HG03108 (cell line): ENCODE measurements around the gene LIPC.
"Not testable (repeated sequence)": the region's sequence is repeated elsewhere in the genome, so short reads cannot be mapped to it uniquely, and the experiment has no call there.

ENCODE experiments used
- ATAC-seq: cut with Tn5 transposase; IDR thresholded peaks from one replicate; pipeline ENCODE4 v1.9.1; 2021; ENCODE audit warnings: moderate library complexity; ENCODE audit not compliant: unreplicated experiment

The LIPC gene

DNA sequence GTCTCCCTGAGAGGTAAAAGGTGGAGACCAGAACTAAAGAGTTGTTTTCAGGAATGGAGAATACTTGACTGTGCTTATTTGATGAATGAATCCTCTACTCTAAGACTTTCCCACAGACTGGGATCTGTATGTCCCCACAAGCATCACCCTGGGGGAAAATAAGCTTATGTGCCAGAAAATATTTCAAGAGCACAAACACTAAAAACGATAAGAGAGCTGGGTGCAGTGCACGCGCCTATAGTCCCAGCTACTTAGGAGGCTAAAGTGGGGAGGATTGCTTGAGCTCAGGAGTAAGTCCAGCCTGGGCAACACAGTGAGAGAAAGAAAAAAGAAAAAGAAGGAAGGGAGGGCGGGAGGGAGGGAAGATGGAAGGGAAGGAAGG, 167.0 kb downstream of the LIPC start:
- no peak for ATAC-seq

DNA sequence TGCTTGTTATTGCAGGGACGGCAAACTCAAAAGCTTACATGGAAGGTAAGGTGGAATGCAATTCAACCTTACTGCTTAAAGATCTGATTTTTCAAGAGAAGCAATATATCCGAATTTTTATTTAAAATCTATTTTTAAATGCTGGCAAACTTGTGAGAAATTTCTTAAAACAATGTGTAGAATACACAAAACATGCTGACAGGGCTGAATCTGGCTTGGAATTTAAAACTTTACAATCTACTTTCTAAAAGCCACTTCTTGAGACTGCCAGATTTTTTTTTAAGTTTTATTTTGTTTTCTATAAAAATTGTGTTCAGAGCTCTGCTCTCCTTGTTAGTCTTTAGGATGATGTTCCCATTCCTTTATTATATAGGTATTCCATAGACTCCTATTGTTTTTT, 171.0 kb downstream of the LIPC start:
- no peak for ATAC-seq

DNA sequence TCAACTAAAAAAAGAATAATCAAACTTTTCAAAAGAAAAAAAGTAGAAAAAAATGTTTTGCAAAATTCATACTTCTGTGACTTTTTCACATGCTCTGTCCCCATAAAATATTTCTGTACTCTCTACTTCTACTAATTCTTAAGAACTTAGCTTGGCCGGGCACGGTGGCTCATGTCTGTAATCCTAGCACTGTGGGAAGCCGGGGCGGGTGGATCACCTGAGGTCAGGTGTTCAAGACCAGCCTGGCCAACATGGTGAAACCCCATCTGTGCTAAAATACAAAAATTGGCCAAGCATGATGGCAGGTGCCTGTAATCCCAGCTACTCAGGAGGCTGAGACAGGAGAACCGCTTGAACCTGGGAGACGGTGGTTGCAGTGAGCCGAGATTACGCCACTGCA, 172.1 kb downstream of the LIPC start:
- not testable (repeated sequence) for ATAC-seq

DNA sequence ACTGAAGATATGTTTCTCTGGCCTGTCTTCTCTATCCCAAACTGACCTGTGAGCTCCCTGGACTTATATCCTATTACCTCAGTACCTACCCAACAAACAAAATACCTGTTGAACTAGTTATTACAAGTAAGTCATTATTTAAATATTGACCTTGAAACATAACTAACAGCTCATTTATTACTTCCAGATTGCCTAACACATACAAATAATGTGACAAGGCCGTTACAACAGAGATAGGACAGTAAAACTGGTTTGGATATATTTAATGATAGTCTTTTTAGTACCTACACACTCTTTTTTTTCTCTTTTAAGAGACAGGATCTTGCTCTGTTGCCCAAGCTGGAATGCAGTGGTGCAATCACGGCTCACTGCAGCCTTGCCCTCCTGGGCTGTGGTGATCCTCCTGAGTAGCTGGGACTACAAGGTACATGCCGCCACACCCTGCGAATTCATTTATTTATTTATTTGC, 172.7 kb downstream of the LIPC start:
- ATAC-seq: no peak

DNA sequence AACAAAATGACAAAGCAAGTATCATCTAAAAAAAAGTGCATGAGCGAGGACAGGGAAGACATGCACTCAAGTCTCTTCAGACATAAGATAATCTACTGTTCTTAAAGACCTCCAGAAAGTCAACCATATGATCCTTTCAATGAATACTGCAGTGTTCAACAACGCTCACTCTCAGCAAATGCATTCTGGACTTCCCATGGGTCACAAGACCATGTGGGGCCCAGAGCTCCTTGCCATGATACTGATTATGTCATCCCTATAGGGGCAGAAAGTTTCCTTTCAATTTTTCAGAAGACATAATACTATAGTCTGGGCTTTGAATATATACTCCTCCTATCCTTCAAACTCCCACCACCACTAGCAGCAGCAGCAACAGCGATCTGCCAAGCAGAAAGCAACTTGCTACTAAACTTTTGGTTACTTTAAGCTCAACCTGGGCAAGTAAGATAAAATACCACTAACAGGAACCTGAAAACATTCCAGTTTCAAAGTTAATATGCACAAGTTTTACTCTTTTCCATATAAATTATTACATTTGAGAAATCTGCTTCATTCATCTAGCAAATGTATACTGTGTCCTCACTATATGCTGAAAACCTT, 174.2 kb downstream of the LIPC start:
- ATAC-seq: no peak

DNA sequence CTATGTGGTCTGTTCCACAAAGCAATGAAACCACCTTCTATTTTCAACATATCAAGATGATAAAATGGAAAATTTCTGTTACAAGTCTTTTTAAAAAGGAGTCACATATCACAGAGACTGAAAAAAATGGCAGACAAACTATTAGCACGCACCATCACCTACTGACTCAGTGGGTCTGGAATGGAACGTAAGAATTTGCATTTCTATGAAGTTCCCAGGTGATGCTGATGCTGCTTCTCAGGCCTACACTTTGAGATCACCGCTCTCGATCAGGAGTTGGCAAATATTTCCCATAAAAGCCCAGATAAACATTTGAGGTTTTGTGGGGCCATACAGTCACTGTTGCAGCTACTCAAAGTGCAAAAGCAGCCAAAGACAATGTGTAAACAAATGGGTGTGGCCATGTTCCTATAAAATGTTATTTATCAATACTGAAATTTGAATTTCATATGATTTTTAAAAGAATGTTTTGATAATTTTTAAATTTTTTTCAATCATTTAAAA, 174.8 kb downstream of the LIPC start:
- ATAC-seq: no peak

DNA sequence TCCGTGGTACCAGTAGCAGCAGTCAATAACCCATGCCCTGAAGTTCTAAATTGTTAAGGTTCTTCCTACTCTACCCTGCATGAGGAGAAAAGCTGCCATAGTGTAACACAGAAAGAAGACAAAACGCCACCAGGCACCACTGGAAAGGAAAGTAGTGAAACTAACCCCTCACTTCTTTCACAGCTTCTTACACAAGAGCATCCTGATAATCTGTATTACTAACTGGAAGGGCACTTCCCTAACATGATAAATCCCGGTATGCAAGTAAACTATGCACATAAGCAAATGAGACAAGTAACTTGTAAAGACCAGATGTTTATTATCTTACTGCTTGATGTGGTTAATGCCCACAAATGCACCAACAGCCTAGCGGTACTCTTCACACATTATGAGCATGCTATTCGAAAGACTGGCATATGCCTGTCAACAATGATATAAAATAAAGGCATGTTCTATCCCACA, 176.4 kb downstream of the LIPC start:
- ATAC-seq: no peak

DNA sequence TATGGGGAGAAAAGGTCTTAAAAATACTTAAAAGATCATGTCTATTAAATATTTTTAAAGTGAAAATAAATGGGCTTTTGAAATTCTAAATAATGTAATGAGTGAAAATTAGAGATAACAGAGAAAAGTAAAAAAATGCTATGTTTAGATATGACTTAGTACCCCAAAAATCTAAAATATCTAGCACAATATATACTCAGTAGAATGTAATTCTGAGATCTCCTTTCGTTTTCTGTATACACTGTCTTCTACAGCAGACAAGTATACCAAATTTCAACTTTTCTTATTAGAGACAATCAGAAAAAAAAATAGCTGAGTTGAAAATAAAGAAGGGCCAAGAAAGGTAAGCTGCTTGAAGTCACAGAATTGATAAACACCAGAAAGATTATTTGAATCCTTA, 176.9 kb downstream of the LIPC start:
- no peak for ATAC-seq

DNA sequence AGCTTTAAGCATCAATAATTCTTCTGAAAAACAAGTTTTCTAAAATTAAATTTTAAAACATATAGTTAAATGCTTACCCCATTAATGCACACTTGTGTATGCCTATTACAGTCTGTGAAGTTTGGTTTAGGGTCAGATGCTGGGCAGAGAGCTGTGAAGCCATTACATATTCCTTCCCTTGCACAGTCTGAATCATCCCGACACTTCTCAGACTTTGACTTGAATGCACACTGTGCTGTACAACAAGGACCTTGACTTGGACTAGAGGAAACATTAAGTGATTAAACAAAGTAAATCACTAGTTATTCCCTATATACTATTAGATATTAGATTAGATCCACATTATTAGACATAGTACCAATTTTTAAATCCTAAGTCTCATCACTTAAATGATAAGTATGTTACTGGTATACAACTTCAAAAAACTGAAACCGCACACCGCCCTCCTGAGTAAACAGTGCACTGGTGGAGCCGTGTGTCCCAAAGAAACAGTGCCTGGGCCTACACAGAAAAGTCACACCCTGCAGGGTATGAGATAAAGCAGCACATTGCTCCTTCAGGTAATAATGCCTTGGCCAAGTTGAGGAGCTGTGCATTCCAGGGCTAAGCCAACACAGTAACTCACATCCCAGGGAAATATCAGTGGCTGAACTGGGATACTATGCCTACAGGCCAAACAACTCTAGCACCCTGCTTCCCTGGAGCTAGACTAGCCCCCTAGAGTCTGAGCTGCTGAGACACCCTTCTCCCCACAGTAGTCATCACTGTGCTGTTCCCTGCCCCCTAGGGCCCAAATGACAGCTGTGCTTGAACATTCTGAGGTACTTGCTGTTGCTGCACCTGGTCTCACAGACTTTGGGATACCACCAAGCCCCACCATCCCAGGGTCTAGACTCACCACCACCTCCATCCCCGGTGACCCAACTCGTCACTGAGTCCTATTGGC, 180.2 kb downstream of the LIPC start:
- ATAC-seq: no peak

DNA sequence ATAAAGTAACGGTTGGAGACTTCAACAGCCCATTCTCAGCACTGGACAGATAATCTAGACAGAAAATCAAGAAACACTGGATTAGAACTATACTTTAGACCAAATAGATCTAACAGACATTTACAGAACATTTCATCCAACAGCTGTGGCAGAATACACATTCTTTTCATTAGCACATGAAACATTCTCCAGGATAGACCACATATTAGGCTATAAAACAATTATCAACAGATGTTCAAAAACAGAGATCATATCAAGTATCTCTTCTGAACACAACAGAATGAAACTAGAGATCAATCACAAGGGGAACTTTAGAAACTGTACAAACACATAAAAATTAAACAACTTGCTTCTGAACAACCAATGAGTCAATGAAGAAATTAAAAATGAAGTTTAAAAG, 184.4 kb downstream of the LIPC start:
- no peak for ATAC-seq
